PFSK-1 (cell line): ENCODE data around the gene LRGUK.

Experiments
- FOXP2 ChIP-seq: optimal IDR thresholded peaks from 2 replicates; pipeline ENCODE3; 2011; ENCODE audit warnings: borderline replicate concordance, control low read depth, inconsistent platforms; ENCODE audit not compliant: insufficient read depth; ENCODE audit errors: extremely low read length, extremely low read depth
- POLR2AphosphoS5 ChIP-seq: IDR thresholded peaks from 2 replicates; pipeline ENCODE4 v1.6.1; 2012; ENCODE audit warnings: low read depth, mild to moderate bottlenecking, control low read depth, low read length, moderate library complexity
- REST ChIP-seq, 2 experiments: IDR thresholded peaks; 2 replicates each; pipeline versions ENCODE4 v1.6.1 to v1.8.0; 2011 to 2012; ENCODE audit warnings: low read depth in 2 of 2, low read length in 2 of 2, control low read depth in 1 of 2, inconsistent platforms in 1 of 2, mild to moderate bottlenecking in 1 of 2, moderate library complexity in 1 of 2; ENCODE audit not compliant: insufficient read depth in 1 of 2
- SIN3A ChIP-seq: IDR thresholded peaks from 2 replicates; pipeline ENCODE4 v1.6.1; 2012; ENCODE audit warnings: mild to moderate bottlenecking, low read length, moderate library complexity, borderline replicate concordance; ENCODE audit not compliant: insufficient read depth
- TAF1 ChIP-seq: IDR thresholded peaks from 2 replicates; pipeline ENCODE4 v1.6.1; 2012; ENCODE audit warnings: low read length, control low read depth, borderline replicate concordance; ENCODE audit not compliant: insufficient read depth

Gene LRGUK

GRCh38 chr7:134210227-134210626 lies 83.1 kb downstream of the LRGUK start:
- TF ChIP-seq FOXP2 (no peak), TAF1 (no peak), POLR2AphosphoS5 (no peak), SIN3A (no peak), REST (IDR thresholded peaks at IDR 0.05; ENCODE audit: insufficient read depth in 1 of 2, low read depth in 2 of 2, low read length in 2 of 2) (no peak)

GRCh38 chr7:134210976-134211663 lies 84.0 kb downstream of the LRGUK start:
- TF ChIP-seq REST (IDR thresholded peaks at IDR 0.05; ENCODE audit: insufficient read depth in 1 of 2, low read depth in 2 of 2, low read length in 2 of 2) (no peak), FOXP2 (no peak), TAF1 (no peak), SIN3A (no peak)

- no peak for TF ChIP-seq REST (IDR thresholded peaks at IDR 0.05; ENCODE audit: insufficient read depth in 1 of 2, low read depth in 2 of 2, low read length in 2 of 2)
- no peak for TF ChIP-seq FOXP2
- TF ChIP-seq POLR2AphosphoS5 = no peak
- TF ChIP-seq TAF1 = no peak
These were observed 84.7 kb downstream of the LRGUK start for GRCh38 chr7:134211817-134212216.

DNA sequence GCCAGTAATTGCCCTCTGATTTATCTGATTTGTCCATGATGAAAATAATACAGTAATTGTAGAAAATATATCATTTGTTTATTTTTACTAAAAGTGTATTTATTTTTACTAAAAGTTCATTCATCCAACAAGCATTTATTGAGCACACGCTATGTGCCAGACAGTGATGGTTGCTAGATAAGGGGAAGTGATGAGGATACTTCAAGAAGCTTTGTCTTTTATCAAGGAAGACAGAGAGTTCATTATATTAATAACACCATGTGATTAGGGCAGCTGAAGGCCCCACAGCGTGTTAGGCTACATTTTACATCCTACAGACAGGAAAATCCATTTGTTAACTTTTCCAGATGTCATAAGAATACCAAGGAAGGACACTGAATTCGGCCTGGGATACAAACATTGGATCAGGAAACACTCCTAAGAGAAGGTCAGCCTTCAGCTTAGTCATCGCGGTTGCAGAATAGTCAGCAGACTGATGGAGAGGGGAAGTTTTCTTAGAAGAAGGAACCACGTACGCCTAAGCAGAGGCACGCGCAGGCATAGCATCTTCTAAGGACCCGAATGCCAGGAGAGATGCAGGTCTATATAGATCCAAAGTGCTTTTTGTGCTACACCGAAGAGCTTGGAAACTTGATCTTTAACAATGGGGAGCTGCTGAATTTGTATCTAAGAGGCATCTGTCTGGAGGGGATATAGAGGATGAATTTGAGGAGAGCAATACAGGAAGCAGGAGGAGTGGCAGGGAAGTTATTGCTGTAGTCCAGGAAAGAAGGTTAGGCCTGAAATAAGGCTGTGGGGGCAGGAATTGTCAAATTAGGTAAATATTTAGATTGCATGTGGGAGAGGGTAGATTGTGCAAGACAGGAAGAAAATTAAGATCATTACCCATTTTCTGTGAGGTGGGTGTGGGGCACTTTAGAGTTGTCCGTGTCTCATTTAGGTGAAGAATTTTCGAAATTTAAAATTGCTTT lies 85.7 kb downstream of the LRGUK start:
- no peak for TF ChIP-seq FOXP2
- TF ChIP-seq REST (IDR thresholded peaks at IDR 0.05; ENCODE audit: insufficient read depth in 1 of 2, low read depth in 2 of 2, low read length in 2 of 2) = no peak
- TF ChIP-seq POLR2AphosphoS5 = no peak
- TF ChIP-seq SIN3A = no peak
- no peak for TF ChIP-seq TAF1
